T-helper 2 cell treated with Interferon-gamma antibody and Interleukin-4, amounts not matched to agents 100 ng/mL and 5 ng/mL, for 36 hours (primary cell): Measurements from ENCODE around the gene PRDM8. TPM values are rescaled to one million over a fixed set of nuclear protein-coding genes. Genes with fewer than 3 reads are reported as not detected.
"Not testable (repeated sequence)": the region's sequence is repeated elsewhere in the genome, so short reads cannot be mapped to it uniquely, and the experiment has no call there.

Experiments used
- intact Hi-C: fragments of 100-400 bp; cut with micrococcal nuclease; formaldehyde crosslinking; loops from one replicate; pipeline ENCODE4 v1.15.1; 2023
- total RNA-seq: library from RNA; stranded (reverse); gene quantifications from 2 replicates; pipeline ENCODE4 v1.2.3, GENCODE V29; 2022

The PRDM8 gene
- total RNA-seq, 1 donor from 2014 or later, result 6.1 TPM

GRCh38 chr4:80220711-80221110 lies 23.4 kb downstream of the PRDM8 start:
- intact Hi-C loops, result no loop called here

GRCh38 chr4:80221161-80221560 lies 23.9 kb downstream of the PRDM8 start:
- intact Hi-C loops, result no loop called here

- intact Hi-C loops, result no loop called here
Measured at GRCh38 chr4:80225595-80225994, 28.3 kb downstream of the PRDM8 start.

GRCh38 chr4:80226094-80226493 lies 28.8 kb downstream of the PRDM8 start:
- intact Hi-C loops, result no loop called here

- intact Hi-C loops, result no loop called here
Measured at GRCh38 chr4:80228460-80228859, 31.2 kb downstream of the PRDM8 start.

GRCh38 chr4:80229128-80229527 lies 31.8 kb downstream of the PRDM8 start:
- intact Hi-C loops, result no loop called here

GRCh38 chr4:80229590-80229989 lies 32.3 kb downstream of the PRDM8 start:
- intact Hi-C loops, result no loop called here

- intact Hi-C loops, result no loop called here
Measured at GRCh38 chr4:80231180-80231579, 33.9 kb downstream of the PRDM8 start.

- intact Hi-C loops, result no loop called here
Measured at GRCh38 chr4:80232707-80233370, 35.5 kb downstream of the PRDM8 start.

GRCh38 chr4:80233390-80233789 lies 36.1 kb downstream of the PRDM8 start:
- intact Hi-C loops, result no loop called here

- intact Hi-C loops, result no loop called here
Measured at GRCh38 chr4:80235451-80235850, 38.1 kb downstream of the PRDM8 start.

- intact Hi-C loops, result no loop called here
Measured at GRCh38 chr4:80237992-80238391, 40.7 kb downstream of the PRDM8 start.

GRCh38 chr4:80239480-80240150 lies 42.3 kb downstream of the PRDM8 start:
- intact Hi-C loops, result no loop called here

- intact Hi-C loops, result no loop called here
Measured at GRCh38 chr4:80240976-80241375, 43.7 kb downstream of the PRDM8 start.

- intact Hi-C loops, result no loop called here
Measured at GRCh38 chr4:80243274-80244018, 46.1 kb downstream of the PRDM8 start.

- intact Hi-C loops, result not testable (repeated sequence)
Measured at GRCh38 chr4:80247484-80247883, 50.2 kb downstream of the PRDM8 start.

GRCh38 chr4:80249144-80249543 lies 51.8 kb downstream of the PRDM8 start:
- intact Hi-C loops, result no loop called here

GRCh38 chr4:80252427-80252826 lies 55.1 kb downstream of the PRDM8 start:
- intact Hi-C loops, result no loop called here

GRCh38 chr4:80252953-80253352 lies 55.6 kb downstream of the PRDM8 start:
- intact Hi-C loops, result no loop called here

GRCh38 chr4:80253510-80253909 lies 56.2 kb downstream of the PRDM8 start:
- intact Hi-C loops, result no loop called here
